Tibial nerve (tissue), 3 donors: ENCODE measurements around the gene RFX1.

Experiments
- CTCF ChIP-seq, 5 experiments: fragments of 200-600 bp in 3 of 5; fragments of 450-650 bp in 2 of 5; sonication (generic) in 3 of 5; IDR thresholded peaks; one replicate each; pipeline ENCODE4 v1.5.1; 2016 to 2019; ENCODE audit warnings: antibody characterized with exemption in 5 of 5, mild to moderate bottlenecking in 3 of 5, moderate library complexity in 2 of 5
- POLR2A ChIP-seq, 2 donors: fragments of 450-650 bp; IDR thresholded peaks; one replicate each; pipeline ENCODE4 v1.6.1; 2017; ENCODE audit warnings: antibody characterized with exemption in 2 of 2, mild to moderate bottlenecking in 2 of 2, moderate library complexity in 2 of 2

- TF ChIP-seq CTCF (IDR thresholded peaks at IDR 0.05) (no peak), POLR2A (IDR thresholded peaks at IDR 0.05) (no peak)
Observed at GRCh38 chr19:13977803-13978202, 28.3 kb downstream of the RFX1 start.
